ENCODE data around the gene MORC4. TPM values are rescaled to one million over a fixed set of nuclear protein-coding genes. Genes with fewer than 3 reads are reported as not detected.

Gene MORC4
- 10 to 100 TPM; 15.3 to 44.9 (median 24.1) TPM for total RNA-seq

DNA sequence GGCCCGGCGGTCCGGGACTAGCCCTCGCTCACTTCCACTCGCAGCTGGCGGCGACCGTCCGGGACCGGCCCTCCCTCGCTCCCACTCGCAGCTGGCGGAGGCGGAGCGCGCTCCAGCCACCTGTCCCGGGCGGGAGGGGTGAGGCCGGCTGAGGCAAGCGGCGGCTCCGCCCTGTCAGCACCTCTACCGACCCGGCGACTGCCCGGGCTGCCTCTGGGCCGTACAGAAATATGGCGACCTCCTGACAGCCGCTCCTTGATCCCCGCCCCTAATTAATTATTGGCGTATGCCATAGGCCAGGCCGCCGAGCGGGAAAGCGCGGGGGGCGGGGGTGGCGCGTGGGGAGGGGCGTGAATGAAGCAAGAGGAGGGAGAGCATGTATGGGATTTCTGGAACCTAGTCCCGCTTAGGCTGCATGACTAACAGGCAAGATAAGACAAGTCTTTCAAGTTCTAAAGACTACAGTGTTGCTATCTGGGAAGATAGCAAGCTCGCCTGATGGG lies at the start of gene MORC4:
TSS of gene MORC4 (minus strand) at position 200 of the 503 bp plus-strand sequence. CDS start 243 bp downstream, outside the sequence.
- Histone ChIP-seq H3K27ac (peak within 1 kb of the TSS; percentile 77 to 89), H3K36me3 (no peaks in the 10 kb centered on the region), H3K4me1 (no peaks in the 10 kb centered on the region), H3K9me3 (no peaks in the 10 kb centered on the region), H3K4me3 (peak within 1 kb of the TSS; percentile 43 to 52), H3K27me3 (no peaks in the 10 kb centered on the region)
- intact Hi-C loops (cut with DNase I; ENCODE audit: low total_unique reads), result no loop called here
- peak; percentile 85 for DNase-seq
- peak in 1 of 2 donors; percentile 65 for TF ChIP-seq POLR2A (IDR thresholded peaks at IDR 0.05)
- no peak for TF ChIP-seq CTCF (IDR thresholded peaks at IDR 0.05)

DNA sequence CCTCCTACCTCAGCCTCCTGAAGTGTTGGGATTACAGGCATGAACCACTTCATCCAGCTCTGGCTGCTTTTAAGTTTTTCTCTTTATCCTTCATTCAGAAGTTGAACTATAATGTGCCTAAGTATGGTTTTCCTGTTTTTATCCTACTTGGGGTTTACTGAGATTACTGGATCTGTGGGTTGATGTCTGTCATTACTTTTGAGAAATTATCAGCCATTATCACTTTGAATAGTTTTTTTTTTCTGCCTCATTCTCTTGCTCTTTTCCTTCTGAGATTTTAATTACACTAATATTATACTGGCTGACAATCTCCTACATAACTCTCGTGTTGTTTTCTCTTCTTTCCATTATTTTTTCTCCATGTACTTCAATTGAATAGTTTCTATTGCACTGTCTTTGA lies 47.6 kb upstream of the MORC4 start:
- H3K4me1 ChIP-seq, result no peaks in the 10 kb centered on the region
- H3K27ac ChIP-seq, result no peak overlapping the region
- no peak for TF ChIP-seq CTCF (IDR thresholded peaks at IDR 0.05)
- no peak for TF ChIP-seq POLR2A (IDR thresholded peaks at IDR 0.05)
- no peak overlapping the region for H3K4me3 ChIP-seq
- no peak for DNase-seq
- H3K27me3 ChIP-seq, result no peaks in the 10 kb centered on the region
- intact Hi-C loops (cut with DNase I; ENCODE audit: low total_unique reads), result no loop called here
- no peaks in the 10 kb centered on the region for H3K9me3 ChIP-seq
- H3K36me3 ChIP-seq, result no peaks in the 10 kb centered on the region

DNA sequence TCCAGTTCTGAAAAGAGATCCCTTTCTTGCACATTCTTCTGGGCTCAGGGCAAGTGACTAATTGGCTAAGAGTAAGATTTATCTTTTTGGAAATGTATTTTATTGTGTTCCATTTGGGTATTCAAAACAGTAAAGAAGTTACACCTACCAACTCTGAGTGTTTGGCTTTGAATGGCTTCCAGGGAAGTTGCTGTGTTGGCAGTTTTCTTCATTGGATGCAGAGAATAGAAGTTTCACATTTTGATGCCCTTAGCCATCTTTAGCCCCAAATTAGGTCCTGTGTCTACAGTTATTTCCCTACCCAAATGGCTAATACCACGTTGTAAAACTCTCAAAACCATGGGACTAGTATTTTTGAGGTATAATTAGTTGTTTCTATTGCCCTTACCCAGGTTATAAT lies 29.7 kb upstream of the MORC4 start:
- Histone ChIP-seq H3K27me3 (peaks cover 0 to 3% of the 10 kb centered on the region in 2 donors), H3K4me1 (no peaks in the 10 kb centered on the region), H3K9me3 (no peaks in the 10 kb centered on the region), H3K4me3 (no peak overlapping the region), H3K27ac (no peak overlapping the region), H3K36me3 (no peaks in the 10 kb centered on the region)
- TF ChIP-seq POLR2A (IDR thresholded peaks at IDR 0.05) (no peak), CTCF (IDR thresholded peaks at IDR 0.05) (no peak)
- no peak for DNase-seq
- intact Hi-C loops (cut with DNase I; ENCODE audit: low total_unique reads), result no loop called here

- no peaks in the 10 kb centered on the region for H3K9me3 ChIP-seq
- H3K4me1 ChIP-seq, result no peaks in the 10 kb centered on the region
- no peak overlapping the region for H3K4me3 ChIP-seq
- no peaks in the 10 kb centered on the region for H3K36me3 ChIP-seq
- intact Hi-C loops (cut with DNase I; ENCODE audit: low total_unique reads), result no loop called here
- H3K27me3 ChIP-seq, result peaks cover 0 to 6% of the 10 kb centered on the region in 2 donors
- TF ChIP-seq CTCF (IDR thresholded peaks at IDR 0.05) (peak in 3 of 4 experiments; percentile 12 to 31 (median 28)), POLR2A (IDR thresholded peaks at IDR 0.05) (no peak)
- no peak overlapping the region for H3K27ac ChIP-seq
- no peak for DNase-seq
Observed at GRCh38 chrX:107025545-107025944, 25.5 kb upstream of the MORC4 start.

GRCh38 chrX:107014936-107015335 lies 14.9 kb upstream of the MORC4 start:
- Histone ChIP-seq H3K9me3 (no peaks in the 10 kb centered on the region), H3K27me3 (no peaks in the 10 kb centered on the region), H3K4me3 (no peak overlapping the region), H3K27ac (no peak overlapping the region), H3K36me3 (no peaks in the 10 kb centered on the region), H3K4me1 (no peaks in the 10 kb centered on the region)
- DNase-seq, result no peak
- intact Hi-C loops (cut with DNase I; ENCODE audit: low total_unique reads), result no loop called here
- no peak for TF ChIP-seq POLR2A (IDR thresholded peaks at IDR 0.05)
- TF ChIP-seq CTCF (IDR thresholded peaks at IDR 0.05), result no peak

Measured in uterus (tissue), 4 donors.